Right lobe of liver (tissue), 6 donors: ENCODE measurements around the gene KLHL8. TPM values are rescaled to one million over a fixed set of nuclear protein-coding genes. Genes with fewer than 3 reads are reported as not detected.

Experiments
- ATAC-seq, 4 donors: fragments of 200-7000 bp; cut with Tn5 transposase; one replicate each; pipeline ENCODE4 v1.9.1; 2020; ENCODE audit warnings: mild to moderate bottlenecking in 4 of 4, moderate library complexity in 4 of 4
- DNase-seq, 3 donors: peaks; one replicate each; pipeline ENCODE4 v3.0.0-alpha.2; 2020
- H3K27ac ChIP-seq, 3 donors: fragments of 200-600 bp; one replicate each; pipeline ENCODE4 v1.8.0; 2022
- H3K27me3 ChIP-seq, 2 donors: fragments of 200-600 bp; one replicate each; pipeline ENCODE4 v1.8.0; 2022
- H3K36me3 ChIP-seq, 4 donors: fragments of 200-600 bp; sonication (generic) in 1 of 4; one replicate each; pipeline versions ENCODE4 v1.5.1 to v1.8.0; 2017 to 2022; ENCODE audit warnings: control low read depth in 1 of 4
- H3K4me1 ChIP-seq, 4 donors: fragments of 200-600 bp; sonication (generic) in 1 of 4; one replicate each; pipeline versions ENCODE4 v1.5.1 to v1.8.0; 2017 to 2022; ENCODE audit warnings: control low read depth in 1 of 4
- H3K4me3 ChIP-seq, 3 donors: fragments of 200-600 bp; one replicate each; pipeline ENCODE4 v1.8.0; 2022
- H3K9me3 ChIP-seq, 4 donors: fragments of 200-600 bp; sonication (generic) in 1 of 4; one replicate each; pipeline versions ENCODE4 v1.5.1 to v1.8.0; 2017 to 2022; ENCODE audit warnings: control low read depth in 1 of 4
- POLR2A ChIP-seq: fragments of 450-650 bp; IDR thresholded peaks from one replicate; pipeline ENCODE4 v1.6.1; 2017; ENCODE audit warnings: antibody characterized with exemption, mild to moderate bottlenecking
- WGBS: methylation state at CpG from one replicate; pipeline ENCODE4 v1.1.6; 2018; ENCODE audit warnings: low coverage, low lambda C conversion rate; ENCODE audit not compliant: insufficient coverage; ENCODE audit errors: missing lambda C conversion rate; 5-methylcytosine and 5-hydroxymethylcytosine counted together
- intact Hi-C, 2 donors: fragments of 100-400 bp; cut with DNase I; formaldehyde crosslinking; loops; one replicate each; pipeline versions ENCODE4 v1.11.2 to v1.14.1; 2022
- total RNA-seq, 6 experiments: library from RNA; depleted of rRNA in 2 of 6; stranded (reverse); fragments of >200 nt in 2 of 6; fragmentation: NEBNext Ultra II Directional in 3 of 6; extraction: Animal tissue kit (Norgen Biotek cat#: 25700) in 3 of 6; gene quantifications; one replicate each; pipeline versions ENCODE4 v1.1.0 to v1.2.4, GENCODE V29; 2016 to 2023
- TF ChIP-seq, protein P1 (sequence below), 4 donors: fragments of 200-600 bp in 3 of 4; fragments of 450-650 bp in 1 of 4; IDR thresholded peaks; one replicate each; pipeline versions ENCODE4 v1.5.1 to v1.8.0; 2016 to 2022; ENCODE audit warnings: antibody characterized with exemption in 4 of 4, mild to moderate bottlenecking in 2 of 4
- donor health status: DM: no; HTN: yes; CAD: no.
- donor health status: DM: no; HTN: no; CAD: no.
- donor health status: DM: no; HTN: no; CAD: no.
- donor health status: DM: no; HTN: yes; CAD: no.
- donor health status: DM: no; HTN: yes; CAD: no.

KLHL8 gene
- total RNA-seq, 6 experiments from 2014 or later = 5.5 to 9.6 (median 7.2) TPM

DNA sequence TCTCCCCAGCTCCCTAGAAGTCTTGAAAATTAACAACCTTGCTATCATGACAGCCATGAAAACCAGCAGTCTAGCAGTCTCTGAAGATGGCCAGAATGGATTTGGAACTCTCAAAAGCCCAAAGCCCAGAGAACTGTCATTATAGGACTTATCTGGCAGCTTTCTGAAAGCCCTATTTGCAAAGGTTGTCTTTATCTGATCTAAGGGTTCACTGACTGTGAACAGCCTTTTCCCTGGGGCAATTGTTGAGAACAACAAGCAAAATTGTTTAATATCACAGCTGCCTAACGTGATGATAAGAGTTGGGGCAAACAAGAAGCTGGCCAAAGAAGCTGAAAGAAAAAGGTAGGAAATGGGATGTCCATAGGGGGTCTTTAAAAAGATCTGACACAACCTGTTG, 20.9 kb upstream of the KLHL8 start:
- Histone ChIP-seq H3K27me3 (no peaks in the 10 kb centered on the region), H3K4me1 (no peaks in the 10 kb centered on the region), H3K9me3 (peaks cover 0 to 9% (median 0%) of the 10 kb centered on the region in 4 donors), H3K36me3 (no peaks in the 10 kb centered on the region), H3K27ac (no peak overlapping the region), H3K4me3 (no peak overlapping the region)
- DNase-seq (no peak), ATAC-seq (peak in 3 of 4 donors; percentile 26 to 72 (median 61))
- 27% methylated on average over 1 of the region's 1 CpG for WGBS
- TF ChIP-seq, protein P1, sequence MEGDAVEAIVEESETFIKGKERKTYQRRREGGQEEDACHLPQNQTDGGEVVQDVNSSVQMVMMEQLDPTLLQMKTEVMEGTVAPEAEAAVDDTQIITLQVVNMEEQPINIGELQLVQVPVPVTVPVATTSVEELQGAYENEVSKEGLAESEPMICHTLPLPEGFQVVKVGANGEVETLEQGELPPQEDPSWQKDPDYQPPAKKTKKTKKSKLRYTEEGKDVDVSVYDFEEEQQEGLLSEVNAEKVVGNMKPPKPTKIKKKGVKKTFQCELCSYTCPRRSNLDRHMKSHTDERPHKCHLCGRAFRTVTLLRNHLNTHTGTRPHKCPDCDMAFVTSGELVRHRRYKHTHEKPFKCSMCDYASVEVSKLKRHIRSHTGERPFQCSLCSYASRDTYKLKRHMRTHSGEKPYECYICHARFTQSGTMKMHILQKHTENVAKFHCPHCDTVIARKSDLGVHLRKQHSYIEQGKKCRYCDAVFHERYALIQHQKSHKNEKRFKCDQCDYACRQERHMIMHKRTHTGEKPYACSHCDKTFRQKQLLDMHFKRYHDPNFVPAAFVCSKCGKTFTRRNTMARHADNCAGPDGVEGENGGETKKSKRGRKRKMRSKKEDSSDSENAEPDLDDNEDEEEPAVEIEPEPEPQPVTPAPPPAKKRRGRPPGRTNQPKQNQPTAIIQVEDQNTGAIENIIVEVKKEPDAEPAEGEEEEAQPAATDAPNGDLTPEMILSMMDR (IDR thresholded peaks at IDR 0.05) = no peak
- TF ChIP-seq POLR2A = no peak
- intact Hi-C loops = loop anchor here in 1 of 2 donors (10.0 kb wide), 1 partner anchor 327 kb away; no protein-coding TSS in a partner anchor

DNA sequence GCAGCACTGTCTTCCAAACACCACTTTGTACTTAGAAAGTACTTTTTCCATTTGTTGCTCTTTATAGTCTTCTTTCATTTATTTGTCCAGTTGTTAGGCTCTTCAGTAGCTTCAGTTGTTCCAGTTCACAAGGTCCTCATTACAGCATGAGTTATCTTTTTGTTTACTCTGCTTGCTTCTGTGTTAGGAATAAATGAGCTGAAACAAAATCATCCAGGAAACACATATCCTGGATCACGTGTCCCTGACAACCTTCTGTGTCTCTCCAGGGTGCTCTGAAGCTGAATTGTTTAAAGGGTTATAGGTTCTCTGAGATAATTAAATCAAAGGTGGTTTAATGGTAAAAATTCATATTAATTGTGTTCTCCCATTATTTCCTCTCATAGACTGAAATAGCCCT, 19.9 kb upstream of the KLHL8 start:
- Histone ChIP-seq H3K4me3 (no peak overlapping the region), H3K4me1 (no peaks in the 10 kb centered on the region), H3K9me3 (peaks cover 0 to 9% (median 0%) of the 10 kb centered on the region in 4 donors), H3K36me3 (no peaks in the 10 kb centered on the region), H3K27ac (no peak overlapping the region), H3K27me3 (no peaks in the 10 kb centered on the region)
- DNase-seq = no peak
- WGBS = 17% methylated on average over 1 of the region's 1 CpG
- peak in 3 of 4 donors; percentile 18 to 50 (median 39) for ATAC-seq
- intact Hi-C loops = loop anchor here in 1 of 2 donors (10.0 kb wide), 1 partner anchor 326 kb away; no protein-coding TSS in a partner anchor
- TF ChIP-seq, protein P1 (IDR thresholded peaks at IDR 0.05) = no peak
- no peak for TF ChIP-seq POLR2A

DNA sequence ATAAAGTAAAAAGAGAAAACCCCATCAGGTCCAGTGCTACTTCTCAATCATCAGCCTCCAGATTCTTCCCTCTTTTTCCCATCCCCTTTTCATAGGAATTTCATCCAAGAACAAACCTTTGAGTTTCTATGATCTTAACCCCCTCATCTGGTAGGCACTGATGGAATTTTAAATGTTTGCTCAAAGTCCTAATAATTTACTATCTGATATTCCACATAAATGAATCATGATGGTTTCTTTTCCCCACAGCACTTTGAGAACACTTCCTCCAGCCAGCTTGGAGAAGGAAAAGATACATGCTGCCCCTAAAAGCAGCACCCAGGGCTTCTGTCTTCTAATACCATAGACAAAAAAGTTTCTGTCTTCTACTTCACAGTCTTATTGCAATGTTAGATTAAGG, 19.4 kb upstream of the KLHL8 start:
- Histone ChIP-seq H3K27ac (no peak overlapping the region), H3K9me3 (peaks cover 0 to 9% (median 0%) of the 10 kb centered on the region in 4 donors), H3K36me3 (no peaks in the 10 kb centered on the region), H3K4me1 (no peaks in the 10 kb centered on the region), H3K4me3 (no peak overlapping the region), H3K27me3 (no peaks in the 10 kb centered on the region)
- intact Hi-C loops = loop anchor here in 1 of 2 donors (10.0 kb wide), 2 partner anchors 85 to 325 kb away; no protein-coding TSS in a partner anchor
- DNase-seq = no peak
- ATAC-seq = no peak
- TF ChIP-seq, protein P1 (IDR thresholded peaks at IDR 0.05) = no peak
- no peak for TF ChIP-seq POLR2A

DNA sequence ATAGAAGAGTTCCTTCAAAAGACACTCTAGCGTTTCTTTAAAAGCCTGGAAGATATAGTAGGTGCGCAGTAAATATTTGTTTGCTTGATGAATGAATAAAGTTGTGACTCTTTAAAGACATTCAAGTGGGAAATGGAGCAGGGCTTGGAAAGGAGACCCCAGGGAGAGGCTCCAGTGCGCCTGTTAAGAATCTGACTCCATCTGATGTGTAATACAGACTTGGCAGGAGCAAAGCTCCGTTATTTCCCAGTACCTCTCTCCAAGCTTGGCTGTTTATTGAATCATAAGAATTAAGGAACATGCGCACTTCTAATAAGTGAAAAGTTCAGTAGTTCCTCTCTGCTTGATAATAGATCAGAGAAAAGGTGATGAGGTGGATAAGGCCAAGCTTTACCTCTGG, 18.8 kb upstream of the KLHL8 start:
- Histone ChIP-seq H3K36me3 (no peaks in the 10 kb centered on the region), H3K4me3 (no peak overlapping the region), H3K27ac (no peak overlapping the region), H3K4me1 (no peaks in the 10 kb centered on the region), H3K9me3 (peaks cover 0 to 9% (median 0%) of the 10 kb centered on the region in 4 donors), H3K27me3 (no peaks in the 10 kb centered on the region)
- DNase-seq = no peak
- 89% methylated on average over 5 of the region's 5 CpGs for WGBS
- no peak for TF ChIP-seq POLR2A
- TF ChIP-seq, protein P1 (IDR thresholded peaks at IDR 0.05) = no peak
- intact Hi-C loops = loop anchor here in 1 of 2 donors (10.0 kb wide), 1 partner anchor 84 kb away; no protein-coding TSS in a partner anchor
- ATAC-seq = no peak
